HG02884 (cell line): ENCODE measurements around the gene PLXNA2.

ENCODE experiments used
- ATAC-seq: cut with Tn5 transposase; IDR thresholded peaks from one replicate; pipeline ENCODE4 v1.9.1; 2021; ENCODE audit warnings: mild to moderate bottlenecking, moderate library complexity; ENCODE audit not compliant: unreplicated experiment

PLXNA2 gene

GRCh38 chr1:208165659-208166058 lies 78.5 kb downstream of the PLXNA2 start:
- no peak for ATAC-seq

- no peak for ATAC-seq
These were observed 79.6 kb downstream of the PLXNA2 start for GRCh38 chr1:208164609-208165008.

GRCh38 chr1:208163539-208163938 lies 80.6 kb downstream of the PLXNA2 start:
- ATAC-seq = no peak

- ATAC-seq = no peak
These were observed 81.3 kb downstream of the PLXNA2 start for GRCh38 chr1:208162903-208163302.

- no peak for ATAC-seq
These were observed 82.4 kb downstream of the PLXNA2 start for GRCh38 chr1:208161656-208162375.

GRCh38 chr1:208161005-208161404 lies 83.2 kb downstream of the PLXNA2 start:
- ATAC-seq = no peak

- ATAC-seq = no peak
These were observed 83.8 kb downstream of the PLXNA2 start for GRCh38 chr1:208160259-208160819.

GRCh38 chr1:208159555-208160258 lies 84.5 kb downstream of the PLXNA2 start:
- ATAC-seq = peak; percentile 39

- peak; percentile 79 for ATAC-seq
These were observed 85.3 kb downstream of the PLXNA2 start for GRCh38 chr1:208158640-208159554.

- no peak for ATAC-seq
These were observed 86.4 kb downstream of the PLXNA2 start for GRCh38 chr1:208157769-208158168.

- no peak for ATAC-seq
These were observed 87.4 kb downstream of the PLXNA2 start for GRCh38 chr1:208156741-208157140.

- ATAC-seq = no peak
These were observed 87.9 kb downstream of the PLXNA2 start for GRCh38 chr1:208156310-208156709.

GRCh38 chr1:208154679-208155642 lies 89.2 kb downstream of the PLXNA2 start:
- no peak for ATAC-seq

GRCh38 chr1:208154040-208154439 lies 90.1 kb downstream of the PLXNA2 start:
- no peak for ATAC-seq

GRCh38 chr1:208153386-208153785 lies 90.8 kb downstream of the PLXNA2 start:
- no peak for ATAC-seq

- no peak for ATAC-seq
These were observed 92.2 kb downstream of the PLXNA2 start for GRCh38 chr1:208151728-208152598.

GRCh38 chr1:208150833-208151458 lies 93.2 kb downstream of the PLXNA2 start:
- ATAC-seq = no peak

GRCh38 chr1:208149776-208150514 lies 94.2 kb downstream of the PLXNA2 start:
- no peak for ATAC-seq
